ELF-1 (cell line): ENCODE results near the gene OR5K4.

Experiments
- DNase-seq: peaks from one replicate; pipeline ENCODE4 v3.0.0-alpha.2; 2016; ENCODE audit warnings: low read depth, low spot score

The OR5K4 gene

GRCh38 chr3:98371186-98371585 is 17.5 kb downstream of the OR5K4 start:
- DNase-seq, result no peak

GRCh38 chr3:98371853-98372252 is 18.2 kb downstream of the OR5K4 start:
- DNase-seq, result no peak

GRCh38 chr3:98372445-98372844 is 18.8 kb downstream of the OR5K4 start:
- DNase-seq, result no peak

- no peak for DNase-seq
These were observed 23.0 kb downstream of the OR5K4 start for GRCh38 chr3:98376631-98377030.

GRCh38 chr3:98388147-98388546 is 34.5 kb downstream of the OR5K4 start:
- DNase-seq, result no peak

- DNase-seq, result no peak
These were observed 36.7 kb downstream of the OR5K4 start, which contains the start of gene OR5K3 for GRCh38 chr3:98390366-98390765. Gene OR5K3 (plus strand): TSS chr3:98390666. CDS start chr3:98390666, 0 bp downstream.

- DNase-seq, result no peak
These were observed 41.4 kb downstream of the OR5K4 start for GRCh38 chr3:98395101-98395500.

GRCh38 chr3:98396482-98396881 is 42.8 kb downstream of the OR5K4 start:
- peak; percentile 6 for DNase-seq

GRCh38 chr3:98398513-98398912 is 44.9 kb downstream of the OR5K4 start:
- DNase-seq, result no peak

GRCh38 chr3:98402507-98402906 is 48.9 kb downstream of the OR5K4 start:
- no peak for DNase-seq

GRCh38 chr3:98404010-98404409 is 50.4 kb downstream of the OR5K4 start:
- no peak for DNase-seq
